Fibroblast of lung (primary cell): ENCODE measurements around the gene ACAN.

Source experiments
- EZH2 ChIP-seq: IDR thresholded peaks from 2 replicates; pipeline ENCODE4 v1.5.1; 2012; ENCODE audit warnings: low read length, control low read depth, mild to moderate bottlenecking; ENCODE audit errors: missing control alignments
- TF ChIP-seq, protein P1 (sequence below), 2 donors: IDR thresholded peaks in 1 of 2; conservative IDR thresholded peaks in 1 of 2; 1 replicate in 1 of 2; 2 replicates in 1 of 2; pipeline ENCODE4 v1.5.1; 2011 to 2012; ENCODE audit warnings: low read length in 2 of 2, control low read depth in 1 of 2, inconsistent platforms in 1 of 2, low read depth in 1 of 2, mild to moderate bottlenecking in 1 of 2

DNA sequence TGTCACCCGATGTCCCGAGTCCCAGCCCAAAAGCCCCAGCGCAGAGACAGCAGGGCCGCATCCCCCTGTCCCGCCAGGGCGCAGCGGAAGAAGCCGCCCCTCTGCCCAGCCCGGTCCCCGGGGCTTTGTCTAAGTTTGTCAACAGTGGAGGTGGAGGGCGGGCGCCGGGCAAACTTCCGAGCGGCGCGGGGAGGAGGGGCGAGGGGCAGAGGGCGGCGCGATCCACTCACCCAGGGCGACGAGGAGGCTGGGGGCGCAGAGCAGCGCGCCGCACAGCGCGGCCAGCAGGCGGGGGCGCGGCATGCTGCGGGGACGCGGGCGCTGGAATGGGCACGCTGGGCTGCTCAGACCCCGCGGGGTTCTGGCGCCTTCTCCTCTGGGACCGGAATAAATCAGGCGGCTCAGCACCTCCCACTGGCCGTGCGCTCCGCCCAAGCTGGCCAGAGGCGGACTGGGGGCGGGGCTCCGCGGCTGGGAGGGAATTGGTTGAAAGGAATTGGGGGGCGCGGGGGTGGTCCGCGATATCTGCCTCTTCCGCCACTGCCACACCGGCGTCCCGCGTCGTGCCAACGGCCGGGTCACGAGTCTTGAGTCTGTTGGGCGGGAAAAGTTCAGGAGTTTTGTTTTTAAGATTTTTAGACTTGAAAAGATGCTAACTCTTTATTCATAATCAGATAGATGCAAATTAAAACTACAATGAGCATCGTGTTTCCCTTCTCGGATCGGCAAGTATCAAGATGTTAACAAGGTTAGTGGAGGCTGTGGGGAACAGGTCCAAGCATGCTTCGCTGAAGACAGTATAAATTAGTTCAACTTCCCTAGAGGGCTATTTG is 110.0 kb downstream of the ACAN start, which contains the start of gene MFGE8:
- TF ChIP-seq EZH2, result no peak
- TF ChIP-seq, protein P1, sequence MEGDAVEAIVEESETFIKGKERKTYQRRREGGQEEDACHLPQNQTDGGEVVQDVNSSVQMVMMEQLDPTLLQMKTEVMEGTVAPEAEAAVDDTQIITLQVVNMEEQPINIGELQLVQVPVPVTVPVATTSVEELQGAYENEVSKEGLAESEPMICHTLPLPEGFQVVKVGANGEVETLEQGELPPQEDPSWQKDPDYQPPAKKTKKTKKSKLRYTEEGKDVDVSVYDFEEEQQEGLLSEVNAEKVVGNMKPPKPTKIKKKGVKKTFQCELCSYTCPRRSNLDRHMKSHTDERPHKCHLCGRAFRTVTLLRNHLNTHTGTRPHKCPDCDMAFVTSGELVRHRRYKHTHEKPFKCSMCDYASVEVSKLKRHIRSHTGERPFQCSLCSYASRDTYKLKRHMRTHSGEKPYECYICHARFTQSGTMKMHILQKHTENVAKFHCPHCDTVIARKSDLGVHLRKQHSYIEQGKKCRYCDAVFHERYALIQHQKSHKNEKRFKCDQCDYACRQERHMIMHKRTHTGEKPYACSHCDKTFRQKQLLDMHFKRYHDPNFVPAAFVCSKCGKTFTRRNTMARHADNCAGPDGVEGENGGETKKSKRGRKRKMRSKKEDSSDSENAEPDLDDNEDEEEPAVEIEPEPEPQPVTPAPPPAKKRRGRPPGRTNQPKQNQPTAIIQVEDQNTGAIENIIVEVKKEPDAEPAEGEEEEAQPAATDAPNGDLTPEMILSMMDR (conservative IDR thresholded peaks at IDR 0.05 in 1 of 2, IDR thresholded peaks at IDR 0.05 in 1 of 2; ENCODE audit: low read depth in 1 of 2, low read length in 2 of 2), result peak in 1 of 2 donors; percentile 2
